ENCODE measurements around the gene CTR9. TPM values are rescaled to one million over a fixed set of nuclear protein-coding genes. Genes with fewer than 3 reads are reported as not detected.

CTR9 gene
- total and polyA plus RNA-seq, 9 of the 15 experiments (the other 6 are each of a cell fraction or from before 2014, with no cell fraction given): 25.4 to 79.3 (median 47.3) TPM

GRCh38 chr11:10809373-10810160 is 58.5 kb downstream of the CTR9 start (continued):
- no peak for TF ChIP-seq CCNT2 (IDR thresholded peaks at IDR 0.05; ENCODE audit: borderline replicate concordance, extremely low read depth, insufficient read length, low read depth, low read length)
- peak; percentile 17; the same call in 1 of the 2 replicates for TF ChIP-seq HDAC2 (IDR thresholded peaks at IDR 0.05)
- peak; percentile 84 for TF ChIP-seq RBBP5 (IDR thresholded peaks at IDR 0.05; ENCODE audit: borderline replicate concordance, insufficient read depth, low read length, poor library complexity, severe bottlenecking)
- 0 out of 6 replicates have a peak, but pooled peaks of 1 of the 3 experiments have one; percentile 8 for TF ChIP-seq ZBTB11 (CRISPR knock-in tag; IDR thresholded peaks at IDR 0.05)
- no peak for TF ChIP-seq RBM22 (IDR thresholded peaks at IDR 0.05; ENCODE audit: low read depth, low read length, poor library complexity, severe bottlenecking)
- TF ChIP-seq SUPT5H (IDR thresholded peaks at IDR 0.05): no peak
- TF ChIP-seq ARID2 (IDR thresholded peaks at IDR 0.05): 0 out of 2 replicates have a peak, but pooled peaks have one; percentile 22
- peak in 1 of 2 experiments; percentile 21; a peak in 3 of 4 replicates for TF ChIP-seq MAZ (CRISPR knock-in tag; conservative IDR thresholded peaks at IDR 0.05 in 1 of 2, IDR thresholded peaks at IDR 0.05 in 1 of 2)
- TF ChIP-seq JUND (IDR thresholded peaks at IDR 0.05; ENCODE audit: borderline replicate concordance, low read depth, low read length): no peak
- no peak for TF ChIP-seq JUND (tag; IDR thresholded peaks at IDR 0.05; ENCODE audit: borderline replicate concordance, low read depth, low read length)
- 0 out of 2 replicates have a peak, but pooled peaks have one; percentile 17 for TF ChIP-seq SREBF2 (CRISPR knock-in tag; IDR thresholded peaks at IDR 0.05)
- no peak for TF ChIP-seq ZFP30 (CRISPR knock-in tag; IDR thresholded peaks at IDR 0.05; ENCODE audit: borderline replicate concordance)
- TF ChIP-seq PHTF2 (CRISPR knock-in tag; IDR thresholded peaks at IDR 0.05): no peak
- TF ChIP-seq, protein P1, sequence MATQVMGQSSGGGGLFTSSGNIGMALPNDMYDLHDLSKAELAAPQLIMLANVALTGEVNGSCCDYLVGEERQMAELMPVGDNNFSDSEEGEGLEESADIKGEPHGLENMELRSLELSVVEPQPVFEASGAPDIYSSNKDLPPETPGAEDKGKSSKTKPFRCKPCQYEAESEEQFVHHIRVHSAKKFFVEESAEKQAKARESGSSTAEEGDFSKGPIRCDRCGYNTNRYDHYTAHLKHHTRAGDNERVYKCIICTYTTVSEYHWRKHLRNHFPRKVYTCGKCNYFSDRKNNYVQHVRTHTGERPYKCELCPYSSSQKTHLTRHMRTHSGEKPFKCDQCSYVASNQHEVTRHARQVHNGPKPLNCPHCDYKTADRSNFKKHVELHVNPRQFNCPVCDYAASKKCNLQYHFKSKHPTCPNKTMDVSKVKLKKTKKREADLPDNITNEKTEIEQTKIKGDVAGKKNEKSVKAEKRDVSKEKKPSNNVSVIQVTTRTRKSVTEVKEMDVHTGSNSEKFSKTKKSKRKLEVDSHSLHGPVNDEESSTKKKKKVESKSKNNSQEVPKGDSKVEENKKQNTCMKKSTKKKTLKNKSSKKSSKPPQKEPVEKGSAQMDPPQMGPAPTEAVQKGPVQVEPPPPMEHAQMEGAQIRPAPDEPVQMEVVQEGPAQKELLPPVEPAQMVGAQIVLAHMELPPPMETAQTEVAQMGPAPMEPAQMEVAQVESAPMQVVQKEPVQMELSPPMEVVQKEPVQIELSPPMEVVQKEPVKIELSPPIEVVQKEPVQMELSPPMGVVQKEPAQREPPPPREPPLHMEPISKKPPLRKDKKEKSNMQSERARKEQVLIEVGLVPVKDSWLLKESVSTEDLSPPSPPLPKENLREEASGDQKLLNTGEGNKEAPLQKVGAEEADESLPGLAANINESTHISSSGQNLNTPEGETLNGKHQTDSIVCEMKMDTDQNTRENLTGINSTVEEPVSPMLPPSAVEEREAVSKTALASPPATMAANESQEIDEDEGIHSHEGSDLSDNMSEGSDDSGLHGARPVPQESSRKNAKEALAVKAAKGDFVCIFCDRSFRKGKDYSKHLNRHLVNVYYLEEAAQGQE (IDR thresholded peaks at IDR 0.05; ENCODE audit: borderline replicate concordance): 0 out of 2 replicates have a peak, but pooled peaks have one; percentile 0
- TF ChIP-seq, protein P1 (CRISPR knock-in tag; IDR thresholded peaks at IDR 0.05; ENCODE audit: low read depth): peak; percentile 22; the same call in 1 of the 2 replicates
